Thyroid gland (tissue), 4 donors: Measurements from ENCODE around the gene RASGRF2. TPM values are rescaled to one million over a fixed set of nuclear protein-coding genes. Genes with fewer than 3 reads are reported as not detected.

ENCODE experiments used
- DNase-seq, 2 donors: peaks; one replicate each; pipeline ENCODE4 v3.0.0-alpha.2; 2019
- H3K27ac ChIP-seq, 3 donors: fragments of 200-600 bp; sonication (generic); 1 replicate in 2 of 3; 2 replicates in 1 of 3; pipeline ENCODE4 v1.5.1; 2016 to 2019; ENCODE audit warnings: mild to moderate bottlenecking in 1 of 3, moderate library complexity in 1 of 3
- H3K27me3 ChIP-seq: fragments of 200-600 bp; sonication (generic); one replicate; pipeline ENCODE4 v1.5.1; 2019
- H3K36me3 ChIP-seq, 2 donors: fragments of 200-600 bp; sonication (generic); one replicate each; pipeline ENCODE4 v1.5.1; 2016 to 2019
- H3K4me1 ChIP-seq, 2 donors: fragments of 200-600 bp; sonication (generic); one replicate each; pipeline ENCODE4 v1.5.1; 2017 to 2019
- H3K4me3 ChIP-seq, 3 donors: fragments of 200-600 bp; sonication (generic); replicated peaks in 1 of 3; 1 replicate in 2 of 3; 2 replicates in 1 of 3; pipeline ENCODE4 v1.5.1; 2016; ENCODE audit warnings: mild to moderate bottlenecking in 1 of 3
- H3K9me3 ChIP-seq: fragments of 200-600 bp; sonication (generic); one replicate; pipeline ENCODE4 v1.5.1; 2017
- CTCF ChIP-seq, 6 experiments: fragments of 200-600 bp in 3 of 6; fragments of 450-650 bp in 3 of 6; sonication (generic) in 3 of 6; IDR thresholded peaks; one replicate each; pipeline ENCODE4 v1.5.1; 2016 to 2019; ENCODE audit warnings: antibody characterized with exemption in 6 of 6, mild to moderate bottlenecking in 2 of 6, inconsistent platforms in 1 of 6, moderate library complexity in 1 of 6
- POLR2A ChIP-seq, 2 donors: fragments of 450-650 bp; IDR thresholded peaks; one replicate each; pipeline ENCODE4 v1.6.1; 2017; ENCODE audit warnings: antibody characterized with exemption in 2 of 2, mild to moderate bottlenecking in 2 of 2, moderate library complexity in 1 of 2
- WGBS, 2 donors: methylation state at CpG; one replicate each; pipeline ENCODE4 v1.1.5; 2017; 5-methylcytosine and 5-hydroxymethylcytosine counted together
- intact Hi-C: fragments of 100-400 bp; cut with DNase I; formaldehyde crosslinking; loops from one replicate; pipeline ENCODE4 v1.15.1; 2023
- total RNA-seq, 4 donors: library from RNA; depleted of rRNA; stranded (reverse); fragments of >200 nt; gene quantifications; one replicate each; pipeline ENCODE4 v1.2.3, GENCODE V29; 2016

The RASGRF2 gene
- total RNA-seq, 4 donors from 2014 or later = 9.2 to 18.8 (median 14.8) TPM

DNA sequence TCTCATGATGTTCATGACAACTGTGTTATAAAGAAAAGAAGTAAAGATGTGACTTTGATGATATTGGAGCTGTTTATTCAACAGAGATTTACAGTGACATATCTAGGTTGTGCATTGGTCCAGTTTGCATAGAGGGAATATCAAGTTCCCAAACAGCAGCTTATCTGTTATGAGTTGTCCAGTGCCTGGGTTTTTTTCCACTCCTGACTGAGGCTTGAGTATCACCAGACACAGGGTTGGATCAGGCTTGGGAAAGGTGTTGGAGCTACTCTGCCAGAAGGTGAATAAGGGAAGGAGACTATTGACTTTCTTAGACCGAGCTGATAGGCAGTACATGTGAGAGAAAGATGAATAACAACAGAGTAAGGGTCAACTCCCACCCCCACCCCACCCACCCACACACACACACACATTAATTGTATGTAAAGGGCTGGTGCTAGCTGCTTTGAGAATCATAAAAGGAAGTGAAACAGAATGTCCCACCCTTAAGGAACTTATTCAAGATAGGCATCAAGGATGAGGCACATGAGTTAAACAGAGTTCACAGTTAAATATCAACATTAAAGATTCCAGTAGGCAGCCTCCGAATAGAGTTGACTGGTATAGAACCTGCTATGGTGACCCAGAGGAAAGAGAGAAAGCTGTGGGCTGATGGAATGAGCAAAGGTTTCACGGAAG lies 33.0 kb upstream of the RASGRF2 start:
- Histone ChIP-seq H3K4me1 (no peaks in the 10 kb centered on the region), H3K27ac (no peak overlapping the region), H3K27me3 (no peaks in the 10 kb centered on the region), H3K9me3 (no peaks in the 10 kb centered on the region), H3K36me3 (no peaks in the 10 kb centered on the region), H3K4me3 (no peak overlapping the region)
- DNase-seq = no peak
- intact Hi-C loops = no loop called here
- WGBS, 2 donors = 90% methylated on average over 3 of the region's 3 CpGs
- TF ChIP-seq CTCF (IDR thresholded peaks at IDR 0.05) (no peak), POLR2A (IDR thresholded peaks at IDR 0.05) (no peak)

GRCh38 chr5:80928073-80928472 lies 32.1 kb upstream of the RASGRF2 start:
- no peaks in the 10 kb centered on the region for H3K27me3 ChIP-seq
- no peak overlapping the region for H3K4me3 ChIP-seq
- no peak for DNase-seq
- no peaks in the 10 kb centered on the region for H3K9me3 ChIP-seq
- intact Hi-C loops = no loop called here
- WGBS, 2 donors = 65 to 75% methylated on average over 2 of the region's 2 CpGs
- no peaks in the 10 kb centered on the region for H3K4me1 ChIP-seq
- no peaks in the 10 kb centered on the region for H3K36me3 ChIP-seq
- no peak for TF ChIP-seq CTCF (IDR thresholded peaks at IDR 0.05)
- TF ChIP-seq POLR2A (IDR thresholded peaks at IDR 0.05) = no peak
- H3K27ac ChIP-seq = no peak overlapping the region

GRCh38 chr5:80930940-80931339 lies 29.2 kb upstream of the RASGRF2 start:
- 85 to 86% methylated on average over 3 of the region's 3 CpGs for WGBS, 2 donors

DNA sequence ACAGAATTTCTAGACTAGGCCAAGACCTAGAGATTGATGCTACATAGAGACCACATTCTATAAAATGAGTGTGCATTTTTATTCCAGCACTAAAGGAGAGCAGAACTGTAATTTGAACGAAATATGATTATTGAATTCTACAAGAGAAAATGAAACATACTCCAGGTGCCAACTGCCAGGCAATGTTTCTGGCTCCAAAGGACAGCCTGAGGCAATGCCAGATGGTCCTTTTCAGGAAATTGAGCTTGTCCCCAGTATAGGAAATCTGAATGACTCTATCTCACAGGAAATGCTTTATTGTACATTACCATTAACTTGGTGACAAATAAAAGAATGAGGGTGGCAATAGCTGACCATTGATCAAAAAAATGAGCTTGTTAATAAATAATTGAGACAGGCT lies 28.8 kb upstream of the RASGRF2 start:
- Histone ChIP-seq H3K27me3 (no peaks in the 10 kb centered on the region), H3K36me3 (no peaks in the 10 kb centered on the region), H3K4me3 (no peak overlapping the region), H3K4me1 (no peaks in the 10 kb centered on the region), H3K9me3 (no peaks in the 10 kb centered on the region), H3K27ac (no peak overlapping the region)
- WGBS, 2 donors = 85 to 86% methylated on average over 1 of the region's 1 CpG
- no peak for TF ChIP-seq POLR2A (IDR thresholded peaks at IDR 0.05)
- no peak for TF ChIP-seq CTCF (IDR thresholded peaks at IDR 0.05)
- DNase-seq = no peak
- intact Hi-C loops = no loop called here

More at GRCh38 chr5:80930940-80931339, 29.2 kb upstream of the RASGRF2 start:
- H3K9me3 ChIP-seq = no peaks in the 10 kb centered on the region
- TF ChIP-seq CTCF (IDR thresholded peaks at IDR 0.05) (no peak), POLR2A (IDR thresholded peaks at IDR 0.05) (no peak)
- H3K4me1 ChIP-seq = no peaks in the 10 kb centered on the region
- H3K36me3 ChIP-seq = no peaks in the 10 kb centered on the region
- no peaks in the 10 kb centered on the region for H3K27me3 ChIP-seq
- no peak for DNase-seq
- intact Hi-C loops = no loop called here
- H3K4me3 ChIP-seq = no peak overlapping the region
- no peak overlapping the region for H3K27ac ChIP-seq

DNA sequence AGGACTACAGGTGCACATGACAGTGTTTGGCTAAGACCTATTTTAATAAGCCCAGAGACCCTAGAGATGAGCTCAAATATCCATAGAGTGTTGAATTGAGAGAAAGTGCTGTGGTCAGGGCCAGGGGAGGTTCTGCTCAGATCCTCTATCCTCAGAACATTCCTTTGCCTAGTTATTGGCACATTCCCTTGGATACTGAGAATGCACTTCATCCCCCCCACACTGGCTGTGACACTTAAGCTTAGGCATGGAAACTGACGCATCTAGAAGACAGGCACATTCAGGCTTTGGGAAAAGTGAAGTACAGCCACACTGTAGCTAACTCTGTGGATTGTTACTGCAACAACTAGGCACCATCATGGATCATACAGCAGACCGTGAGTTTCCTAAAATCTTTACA lies 27.1 kb upstream of the RASGRF2 start:
- H3K27me3 ChIP-seq = no peaks in the 10 kb centered on the region
- WGBS, 2 donors = 92 to 95% methylated on average over 2 of the region's 2 CpGs
- no peak overlapping the region for H3K4me3 ChIP-seq
- TF ChIP-seq POLR2A (IDR thresholded peaks at IDR 0.05) (no peak), CTCF (IDR thresholded peaks at IDR 0.05) (no peak)
- no peaks in the 10 kb centered on the region for H3K9me3 ChIP-seq
- H3K36me3 ChIP-seq = no peaks in the 10 kb centered on the region
- no peak for DNase-seq
- no peaks in the 10 kb centered on the region for H3K4me1 ChIP-seq
- intact Hi-C loops = no loop called here
- no peak overlapping the region for H3K27ac ChIP-seq
